Measurements from ENCODE around the gene TMEM131L.
A peak's percentile ranks its signal among the peaks of the same experiment; 100 is the strongest.

TMEM131L gene

GRCh38 chr4:153628796-153629315, 162.7 kb downstream of the TMEM131L start:
- no peak overlapping the region for H3K27ac ChIP-seq
- no peaks in the 10 kb centered on the region for H3K27me3 ChIP-seq
- H3K4me1 ChIP-seq: no peaks in the 10 kb centered on the region
- no peaks in the 10 kb centered on the region for H3K9me3 ChIP-seq
- no peak overlapping the region for H3K4me3 ChIP-seq
- TF ChIP-seq, protein P1, sequence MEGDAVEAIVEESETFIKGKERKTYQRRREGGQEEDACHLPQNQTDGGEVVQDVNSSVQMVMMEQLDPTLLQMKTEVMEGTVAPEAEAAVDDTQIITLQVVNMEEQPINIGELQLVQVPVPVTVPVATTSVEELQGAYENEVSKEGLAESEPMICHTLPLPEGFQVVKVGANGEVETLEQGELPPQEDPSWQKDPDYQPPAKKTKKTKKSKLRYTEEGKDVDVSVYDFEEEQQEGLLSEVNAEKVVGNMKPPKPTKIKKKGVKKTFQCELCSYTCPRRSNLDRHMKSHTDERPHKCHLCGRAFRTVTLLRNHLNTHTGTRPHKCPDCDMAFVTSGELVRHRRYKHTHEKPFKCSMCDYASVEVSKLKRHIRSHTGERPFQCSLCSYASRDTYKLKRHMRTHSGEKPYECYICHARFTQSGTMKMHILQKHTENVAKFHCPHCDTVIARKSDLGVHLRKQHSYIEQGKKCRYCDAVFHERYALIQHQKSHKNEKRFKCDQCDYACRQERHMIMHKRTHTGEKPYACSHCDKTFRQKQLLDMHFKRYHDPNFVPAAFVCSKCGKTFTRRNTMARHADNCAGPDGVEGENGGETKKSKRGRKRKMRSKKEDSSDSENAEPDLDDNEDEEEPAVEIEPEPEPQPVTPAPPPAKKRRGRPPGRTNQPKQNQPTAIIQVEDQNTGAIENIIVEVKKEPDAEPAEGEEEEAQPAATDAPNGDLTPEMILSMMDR (IDR thresholded peaks at IDR 0.05): no peak
- intact Hi-C loops (cut with DNase I; ENCODE audit: low total_unique reads): no loop called here
- H3K36me3 ChIP-seq: peaks cover 82 to 97% (median 93%) of the 10 kb centered on the region in 3 donors
- DNase-seq: no peak

DNA sequence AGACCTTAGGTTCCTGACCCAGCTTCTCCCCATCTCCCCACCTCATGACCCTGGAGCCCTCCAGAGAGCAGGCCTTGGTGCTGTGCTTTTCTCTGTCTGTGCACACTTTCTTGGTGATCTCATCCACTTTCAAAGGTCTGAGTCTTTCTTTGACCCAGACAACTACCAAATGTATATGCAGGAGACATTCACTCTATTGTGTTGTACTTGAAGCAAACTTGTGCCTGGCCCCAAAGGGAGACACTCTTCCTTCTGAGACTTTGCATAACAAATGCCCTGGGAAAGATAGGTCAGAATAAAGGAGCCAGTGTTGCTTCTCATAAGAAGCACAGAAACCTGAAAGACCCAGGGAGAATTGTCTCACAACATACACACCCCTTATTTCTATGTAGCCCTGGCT, 163.6 kb downstream of the TMEM131L start:
- DNase-seq: no peak
- H3K27ac ChIP-seq: no peak overlapping the region
- H3K36me3 ChIP-seq: peaks cover 85 to 97% (median 91%) of the 10 kb centered on the region in 3 donors
- H3K4me1 ChIP-seq: no peaks in the 10 kb centered on the region
- H3K4me3 ChIP-seq: no peak overlapping the region
- TF ChIP-seq, protein P1 (IDR thresholded peaks at IDR 0.05): no peak
- no peaks in the 10 kb centered on the region for H3K9me3 ChIP-seq
- intact Hi-C loops (cut with DNase I; ENCODE audit: low total_unique reads): loop anchor here (5.0 kb wide), 1 partner anchor 118 kb away; no protein-coding TSS in a partner anchor
- H3K27me3 ChIP-seq: no peaks in the 10 kb centered on the region

DNA sequence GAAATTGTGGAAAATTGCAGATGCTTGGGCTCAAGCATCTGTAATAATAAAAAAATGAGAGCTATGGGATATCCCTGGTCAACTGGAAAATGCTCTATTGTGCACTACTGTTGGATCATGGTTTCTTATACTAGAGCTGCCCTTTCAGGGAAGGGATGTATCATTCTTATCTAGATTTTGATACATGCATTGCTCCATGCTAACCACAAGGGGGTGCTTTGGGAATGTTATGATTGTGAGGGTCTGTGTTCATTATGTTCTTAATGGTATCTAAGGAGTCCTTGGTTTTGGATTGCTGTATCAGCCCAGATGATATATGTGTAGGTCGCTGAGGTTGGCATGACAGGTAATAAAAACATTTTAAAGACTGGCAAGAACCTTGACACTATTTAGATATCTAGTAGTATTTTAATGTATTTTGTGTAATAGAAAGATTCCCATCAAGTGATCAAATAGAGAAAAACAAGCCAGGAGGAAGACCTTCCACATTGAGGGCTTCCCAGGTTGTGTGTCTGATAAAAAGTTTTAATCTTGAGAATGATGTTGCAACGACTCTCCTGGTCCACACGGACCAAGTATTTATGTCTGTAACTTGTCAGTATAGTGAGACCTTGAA, 168.7 kb downstream of the TMEM131L start:
- TF ChIP-seq, protein P1 (IDR thresholded peaks at IDR 0.05): peak; percentile 65 to 85
- H3K36me3 ChIP-seq: peaks cover 68 to 75% (median 69%) of the 10 kb centered on the region in 3 donors
- H3K4me1 ChIP-seq: no peaks in the 10 kb centered on the region
- DNase-seq: no peak
- intact Hi-C loops (cut with DNase I; ENCODE audit: low total_unique reads): loop anchor here (5.0 kb wide), 1 partner anchor 112 kb away; no protein-coding TSS in a partner anchor
- H3K27me3 ChIP-seq: no peaks in the 10 kb centered on the region
- H3K4me3 ChIP-seq: no peak overlapping the region
- H3K27ac ChIP-seq: peak overlapping the region in 1 of 2 donors; percentile 10
- H3K9me3 ChIP-seq: no peaks in the 10 kb centered on the region

GRCh38 chr4:153635846-153636245, 169.7 kb downstream of the TMEM131L start:
- H3K27me3 ChIP-seq: no peaks in the 10 kb centered on the region
- peak overlapping the region in 1 of 2 donors; percentile 5 for H3K27ac ChIP-seq
- DNase-seq: no peak
- TF ChIP-seq, protein P1 (IDR thresholded peaks at IDR 0.05): no peak
- H3K4me3 ChIP-seq: no peak overlapping the region
- H3K36me3 ChIP-seq: peaks cover 58 to 65% (median 59%) of the 10 kb centered on the region in 3 donors
- H3K9me3 ChIP-seq: no peaks in the 10 kb centered on the region
- intact Hi-C loops (cut with DNase I; ENCODE audit: low total_unique reads): no loop called here
- no peaks in the 10 kb centered on the region for H3K4me1 ChIP-seq

DNA sequence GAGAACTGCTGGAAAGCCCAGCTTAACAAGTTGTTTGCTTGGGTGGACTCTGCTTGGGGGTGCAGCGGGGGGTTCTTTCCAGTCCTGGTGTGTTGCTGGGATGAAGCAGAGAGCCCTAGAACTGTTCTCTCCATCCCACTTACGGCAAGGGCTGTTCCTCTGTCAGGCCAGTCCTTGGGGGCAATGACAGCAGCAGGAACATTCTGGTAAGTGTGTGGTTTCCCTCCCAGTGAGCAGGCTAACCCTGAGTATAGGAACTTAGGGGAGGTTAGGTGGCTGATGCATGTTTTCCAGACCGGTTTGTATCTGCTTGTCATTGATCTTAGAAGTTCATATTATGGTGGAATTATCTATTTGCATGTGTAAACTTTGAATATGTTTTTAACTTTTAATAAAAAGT, 171.0 kb downstream of the TMEM131L start:
- intact Hi-C loops (cut with DNase I; ENCODE audit: low total_unique reads): no loop called here
- no peak overlapping the region for H3K27ac ChIP-seq
- TF ChIP-seq, protein P1 (IDR thresholded peaks at IDR 0.05): no peak
- no peak overlapping the region for H3K4me3 ChIP-seq
- no peaks in the 10 kb centered on the region for H3K27me3 ChIP-seq
- DNase-seq: no peak
- no peaks in the 10 kb centered on the region for H3K9me3 ChIP-seq
- peaks cover 46 to 52% (median 47%) of the 10 kb centered on the region in 3 donors for H3K36me3 ChIP-seq
- H3K4me1 ChIP-seq: no peaks in the 10 kb centered on the region
